HCEC 1CT (cell line): ENCODE measurements around the gene KCNJ6.
"Not testable (repeated sequence)": the region's sequence is repeated elsewhere in the genome, so short reads cannot be mapped to it uniquely, and the experiment has no call there.

Experiments used
- DNase-seq: peaks from one replicate; pipeline ENCODE4 v3.0.0-alpha.2; 2017

Gene KCNJ6

GRCh38 chr21:37766129-37766528 is 150.1 kb downstream of the KCNJ6 start:
- DNase-seq, result no peak

GRCh38 chr21:37765221-37765900 is 150.9 kb downstream of the KCNJ6 start:
- no peak for DNase-seq

- DNase-seq, result no peak
These were observed 151.6 kb downstream of the KCNJ6 start for GRCh38 chr21:37764691-37765090.

- DNase-seq, result no peak
These were observed 153.0 kb downstream of the KCNJ6 start for GRCh38 chr21:37763298-37763697.

GRCh38 chr21:37762606-37763005 is 153.7 kb downstream of the KCNJ6 start:
- no peak for DNase-seq

- not testable (repeated sequence) for DNase-seq
These were observed 154.9 kb downstream of the KCNJ6 start for GRCh38 chr21:37761406-37761805.

GRCh38 chr21:37759777-37760176 is 156.5 kb downstream of the KCNJ6 start:
- no peak for DNase-seq

- peak; percentile 49 for DNase-seq
These were observed 157.3 kb downstream of the KCNJ6 start for GRCh38 chr21:37758982-37759381.

GRCh38 chr21:37757606-37758376 is 158.5 kb downstream of the KCNJ6 start:
- no peak for DNase-seq

GRCh38 chr21:37753122-37753599 is 163.1 kb downstream of the KCNJ6 start:
- DNase-seq, result no peak

GRCh38 chr21:37751268-37751975 is 164.8 kb downstream of the KCNJ6 start:
- no peak for DNase-seq

GRCh38 chr21:37749132-37749531 is 167.1 kb downstream of the KCNJ6 start:
- DNase-seq, result no peak

GRCh38 chr21:37748351-37748750 is 167.9 kb downstream of the KCNJ6 start:
- no peak for DNase-seq

GRCh38 chr21:37746849-37747248 is 169.4 kb downstream of the KCNJ6 start:
- no peak for DNase-seq

- no peak for DNase-seq
These were observed 171.7 kb downstream of the KCNJ6 start for GRCh38 chr21:37744551-37744950.

- peak; percentile 14 for DNase-seq
These were observed 173.7 kb downstream of the KCNJ6 start for GRCh38 chr21:37742532-37742931.

GRCh38 chr21:37742115-37742514 is 174.1 kb downstream of the KCNJ6 start:
- DNase-seq, result no peak

- no peak for DNase-seq
These were observed 178.3 kb downstream of the KCNJ6 start for GRCh38 chr21:37737996-37738395.

GRCh38 chr21:37737507-37737906 is 178.8 kb downstream of the KCNJ6 start:
- no peak for DNase-seq

GRCh38 chr21:37734846-37735245 is 181.4 kb downstream of the KCNJ6 start:
- no peak for DNase-seq

GRCh38 chr21:37732927-37733326 is 183.3 kb downstream of the KCNJ6 start:
- no peak for DNase-seq

GRCh38 chr21:37724201-37724600 is 192.1 kb downstream of the KCNJ6 start:
- DNase-seq, result no peak

- peak; percentile 22 for DNase-seq
These were observed 198.7 kb downstream of the KCNJ6 start for GRCh38 chr21:37717534-37717933.

- not testable (repeated sequence) for DNase-seq
These were observed 203.7 kb downstream of the KCNJ6 start for GRCh38 chr21:37712569-37712934.
